HG02884 (cell line): ENCODE results near the gene CENPP.

ENCODE experiments used
- ATAC-seq: cut with Tn5 transposase; IDR thresholded peaks from one replicate; pipeline ENCODE4 v1.9.1; 2021; ENCODE audit warnings: mild to moderate bottlenecking, moderate library complexity; ENCODE audit not compliant: unreplicated experiment

CENPP gene

DNA sequence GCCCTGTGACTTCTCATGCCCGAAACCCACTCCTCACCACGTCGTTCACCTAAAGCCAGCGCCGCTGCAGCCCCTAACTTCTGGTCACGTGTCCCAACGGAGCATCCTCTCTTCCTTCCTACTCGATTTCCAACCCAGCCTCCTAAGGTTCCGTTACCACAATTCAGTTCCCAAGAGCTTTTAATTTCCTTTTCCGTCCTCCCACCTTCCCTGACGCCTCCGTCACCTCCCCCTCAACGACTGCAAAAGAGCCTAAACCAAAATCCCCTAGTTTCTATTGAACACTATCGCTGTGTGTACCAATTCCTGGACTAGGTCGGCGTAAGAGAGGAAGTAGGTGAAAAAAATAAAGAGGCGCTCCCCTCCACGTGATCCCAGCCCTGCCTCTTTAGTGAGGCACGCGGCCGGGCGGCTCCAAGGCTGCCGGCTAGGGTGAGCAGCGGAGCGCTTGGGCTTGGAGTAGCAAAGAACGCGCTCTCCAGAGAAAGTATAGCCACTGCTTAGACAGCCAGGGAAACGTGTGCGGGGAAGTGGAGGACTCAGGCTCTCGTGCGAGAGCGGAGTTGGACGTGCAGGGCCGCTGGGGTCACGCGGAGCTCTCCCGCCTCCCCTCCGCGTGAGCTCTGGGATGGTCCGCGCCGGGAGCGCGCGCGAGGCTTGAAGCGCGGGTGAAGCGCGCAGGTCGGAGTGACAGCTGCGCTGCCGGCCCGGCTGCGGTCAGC, at the start of gene CENPP, which contains the start of gene NOL8:
Gene CENPP, plus strand, starts transcription at position 685 of the 722 bp plus-strand sequence.
Gene NOL8, minus strand, starts transcription at position 82 of the 722 bp plus-strand sequence. CDS start 1,189 bp downstream, outside the sequence.
- peak; percentile 89 for ATAC-seq

DNA sequence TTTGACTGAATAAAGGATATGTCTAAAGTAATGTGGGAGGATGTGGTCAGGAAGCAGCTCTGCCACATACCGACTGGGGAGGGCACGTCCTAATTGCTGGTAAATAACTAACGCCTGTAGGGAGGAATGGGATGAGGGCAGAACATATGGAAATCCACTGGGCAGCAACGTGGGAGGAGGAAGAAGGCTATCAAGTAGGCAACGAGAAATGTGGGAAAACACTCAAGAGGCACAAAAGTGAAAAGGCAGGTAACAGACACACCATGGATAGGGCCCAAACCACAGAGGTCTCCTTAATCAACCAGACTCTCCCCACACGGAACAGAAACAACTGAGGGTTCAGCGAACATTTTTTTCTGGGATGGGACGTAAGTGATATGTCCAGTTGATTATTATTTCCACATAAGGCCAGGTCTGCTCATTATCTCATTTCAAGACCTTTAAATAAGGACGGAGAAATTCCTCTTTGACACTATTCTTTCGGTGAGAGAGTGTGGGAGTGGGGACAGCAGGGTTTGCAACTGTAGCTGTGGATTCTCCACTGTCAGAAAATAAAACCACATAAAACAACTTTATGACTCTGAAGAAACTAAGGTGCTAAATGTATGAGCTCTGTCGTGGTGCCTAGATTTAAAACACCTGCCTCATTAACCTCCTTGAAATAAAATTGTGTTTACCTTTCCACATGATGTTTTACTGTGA, 49.3 kb upstream of the CENPP start:
- no peak for ATAC-seq

GRCh38 chr9:92278110-92278509, 47.6 kb upstream of the CENPP start:
- ATAC-seq = no peak

GRCh38 chr9:92279302-92279701, 46.5 kb upstream of the CENPP start:
- ATAC-seq = no peak

DNA sequence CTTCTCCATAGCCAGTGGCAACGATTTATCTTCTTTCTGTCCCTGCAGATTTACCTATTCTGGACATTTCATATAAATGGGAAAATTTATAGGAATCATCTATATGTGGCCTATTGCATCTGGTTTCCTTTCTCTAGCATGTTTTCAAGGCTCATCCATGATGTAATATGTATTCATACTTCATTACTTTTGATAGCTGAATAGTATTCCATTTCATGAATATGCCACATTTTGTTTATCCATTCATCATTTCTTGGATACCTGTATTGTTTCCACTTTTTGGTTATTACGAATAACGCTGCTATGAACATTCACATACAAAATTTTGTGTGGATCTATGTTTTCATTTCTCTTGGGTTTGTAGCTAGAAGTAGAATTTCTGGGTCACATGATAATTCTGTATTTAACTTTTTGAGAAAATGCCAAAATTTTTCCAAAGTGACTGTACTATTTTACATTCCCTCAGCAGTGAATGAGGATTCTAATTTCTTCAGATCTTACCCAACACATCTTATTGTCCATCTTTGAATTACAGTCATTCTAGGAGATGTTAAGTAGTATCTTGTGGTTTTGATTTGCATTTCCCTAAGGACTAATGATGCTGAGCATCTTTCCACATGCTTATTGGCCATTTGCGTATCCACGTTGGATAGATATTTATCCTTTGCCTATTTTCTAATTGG, 35.9 kb upstream of the CENPP start:
- ATAC-seq = no peak

- ATAC-seq = no peak
Observed at GRCh38 chr9:92290785-92291429, 34.8 kb upstream of the CENPP start.

DNA sequence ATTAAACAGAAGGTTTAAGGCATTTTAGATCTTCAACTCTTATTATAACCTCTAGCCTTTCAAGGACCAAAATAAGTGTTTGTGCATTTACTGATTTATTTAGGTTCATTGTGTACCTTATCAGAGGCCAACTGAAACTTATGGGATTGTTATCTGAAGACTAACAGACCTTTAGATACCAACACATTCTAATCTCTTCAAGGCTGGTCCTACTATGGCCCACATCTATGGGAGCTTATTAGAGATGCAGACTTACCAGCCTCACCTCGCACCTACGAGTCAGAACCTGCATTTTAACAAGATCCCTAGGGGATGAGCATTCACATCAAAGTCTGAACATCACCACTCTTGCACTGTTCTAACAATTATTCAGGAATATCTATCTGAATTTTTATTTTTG, 34.2 kb upstream of the CENPP start:
- ATAC-seq = no peak

DNA sequence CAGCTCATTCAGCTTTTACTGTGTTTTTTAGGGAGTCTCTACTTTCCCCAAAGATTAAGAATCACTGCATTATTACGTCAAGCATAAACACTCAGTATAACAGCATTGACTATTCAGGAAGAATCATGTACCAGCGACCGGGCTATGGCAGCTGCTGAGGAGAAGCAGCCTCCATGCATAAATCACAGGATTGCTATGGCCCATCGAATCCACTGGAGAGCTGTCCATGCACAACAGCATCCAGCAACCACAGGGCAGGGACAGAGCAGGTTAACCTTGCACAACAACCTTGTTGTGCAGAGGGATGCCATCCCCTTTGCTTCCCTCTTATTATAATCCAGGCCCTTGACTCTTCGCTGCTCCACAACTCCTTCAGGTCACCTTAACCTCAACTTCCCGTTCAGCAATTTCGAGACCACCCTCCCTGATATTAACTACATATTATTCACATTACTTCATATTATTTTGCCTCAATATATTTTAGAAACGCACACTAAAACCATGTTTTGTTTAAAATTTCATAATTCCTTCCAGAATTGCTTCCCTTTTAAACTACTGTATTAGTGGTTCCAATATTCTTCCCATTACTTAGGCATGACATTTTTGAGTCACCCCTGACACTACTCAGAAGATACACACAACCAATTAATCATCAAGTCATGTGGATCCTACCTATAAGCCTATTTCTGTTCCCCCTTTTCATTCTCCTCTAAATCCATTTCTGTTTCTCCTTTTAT, 33.2 kb upstream of the CENPP start:
- no peak for ATAC-seq

DNA sequence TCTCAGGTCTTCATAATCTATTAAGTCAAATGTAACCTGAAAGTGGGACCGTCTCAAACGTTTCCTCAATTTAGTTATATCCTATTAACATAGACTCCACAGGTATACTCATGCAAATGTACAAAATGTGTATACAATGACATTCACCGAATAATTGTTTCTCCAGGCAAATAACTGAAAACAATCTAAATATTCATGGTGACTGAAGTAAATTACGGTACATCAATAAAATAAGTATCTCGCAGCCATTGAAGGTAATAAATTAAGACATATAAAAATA, 32.7 kb upstream of the CENPP start:
- ATAC-seq = no peak

- ATAC-seq = peak; percentile 94
Observed at GRCh38 chr9:92293452-92294296, 32.1 kb upstream of the CENPP start, which contains the start of gene IARS1. TSS of gene IARS1 (minus strand) at chr9:92293697. CDS start at chr9:92289419, 4,278 bp downstream.

DNA sequence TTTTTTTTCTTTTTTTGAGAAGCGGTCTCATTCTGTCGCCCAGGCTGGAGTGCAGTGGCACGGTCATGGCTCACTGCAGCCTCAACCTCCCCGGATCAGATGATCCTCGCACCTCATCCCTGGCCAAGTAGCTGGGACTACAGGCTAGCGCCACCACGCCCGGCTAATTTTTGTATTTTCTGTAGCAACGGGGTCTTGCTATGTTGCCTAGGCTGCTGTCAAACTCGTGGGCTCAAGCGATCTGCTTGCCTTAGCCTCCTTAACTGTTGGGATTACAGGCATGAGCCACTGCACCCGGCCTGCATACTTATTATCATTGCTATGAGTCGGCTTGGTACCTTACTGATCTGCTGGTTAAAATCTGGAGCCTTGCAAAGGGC, 31.5 kb upstream of the CENPP start:
- no peak for ATAC-seq

DNA sequence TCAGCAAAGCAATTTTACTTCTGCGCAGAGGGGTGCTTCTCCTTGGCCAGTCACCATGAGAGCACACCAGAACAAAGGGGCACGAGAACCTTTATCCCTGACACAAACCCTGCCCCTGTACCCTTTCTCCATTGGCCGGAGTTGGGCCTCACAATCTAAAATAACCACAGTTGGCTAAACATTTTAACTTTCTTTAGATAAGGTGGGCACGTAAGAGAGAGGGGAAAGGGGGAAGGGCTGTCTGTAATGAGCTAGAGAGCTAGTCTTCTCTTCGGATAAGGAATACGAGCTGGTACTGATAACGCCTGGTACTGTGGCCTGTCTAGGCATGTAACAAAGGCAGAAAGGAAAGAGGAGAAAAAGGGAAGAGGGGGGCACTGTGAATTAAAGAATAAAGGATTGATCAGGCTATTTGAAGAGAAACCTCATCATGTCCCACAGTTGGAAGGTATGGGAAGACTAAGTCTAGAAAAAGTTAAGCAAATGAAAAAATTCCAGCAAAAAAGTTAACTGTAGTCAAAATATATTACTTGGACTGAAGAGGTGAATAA, 30.4 kb upstream of the CENPP start:
- no peak for ATAC-seq

DNA sequence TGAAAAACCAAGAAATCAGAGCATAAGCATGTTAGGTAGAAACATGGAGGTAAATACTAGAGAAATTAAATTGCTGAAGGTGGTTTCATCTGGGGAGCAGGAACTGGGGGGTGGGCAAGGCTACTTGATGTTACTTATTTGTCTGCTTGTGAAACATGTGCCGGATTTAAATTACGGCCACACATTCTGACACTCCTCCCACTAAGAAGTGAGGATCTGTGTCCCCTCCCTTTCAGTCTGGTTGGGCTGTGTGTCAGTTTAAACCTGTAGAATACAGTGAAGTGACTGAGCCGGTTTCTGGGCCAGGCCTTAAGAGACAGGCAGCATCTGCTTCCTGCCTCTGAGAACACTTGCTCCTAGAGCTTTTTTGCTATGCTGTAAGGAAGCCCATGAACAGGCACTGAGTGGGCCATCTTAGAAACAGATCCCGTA, 29.9 kb upstream of the CENPP start:
- no peak for ATAC-seq

- ATAC-seq = no peak
Observed at GRCh38 chr9:92297611-92298010, 28.1 kb upstream of the CENPP start.

DNA sequence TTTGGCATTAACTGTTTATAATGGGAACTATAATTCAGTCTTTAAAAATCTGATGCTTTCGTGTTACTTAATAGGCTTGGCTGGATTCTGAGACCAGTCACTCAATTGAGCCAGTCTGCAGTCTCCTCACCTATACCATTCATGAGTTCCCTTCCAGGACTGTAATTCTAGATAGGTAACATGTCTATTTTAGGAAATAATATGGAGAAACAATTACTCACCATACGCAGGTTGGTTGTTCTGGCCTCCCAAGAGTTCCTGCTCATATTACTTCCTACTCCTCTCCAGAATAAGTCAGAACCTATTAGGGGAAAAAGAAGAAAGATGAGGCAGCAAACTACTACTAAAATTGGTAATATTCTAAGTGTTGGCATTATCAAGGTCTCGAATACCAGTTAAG, 27.7 kb upstream of the CENPP start:
- no peak for ATAC-seq

- no peak for ATAC-seq
Observed at GRCh38 chr9:92299116-92299515, 26.6 kb upstream of the CENPP start.

DNA sequence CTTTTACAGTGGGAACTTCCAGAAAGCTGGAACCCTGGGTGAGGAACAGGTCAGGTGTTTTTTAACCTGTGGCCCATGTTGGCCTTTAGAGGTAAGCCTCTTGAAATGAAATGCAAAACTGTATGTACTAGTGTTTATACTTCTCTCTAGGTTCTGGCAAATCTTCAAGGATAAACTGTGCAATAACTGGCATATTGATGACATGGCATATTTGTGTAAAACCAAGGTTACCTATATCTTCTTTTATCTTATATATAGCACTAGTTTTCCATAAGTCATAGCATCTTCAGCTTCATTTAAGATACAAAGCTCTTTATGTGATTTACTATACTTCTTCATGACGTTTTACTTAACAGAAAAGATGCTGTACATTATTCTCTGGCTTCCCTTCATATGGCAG, 24.8 kb upstream of the CENPP start:
- ATAC-seq = no peak

DNA sequence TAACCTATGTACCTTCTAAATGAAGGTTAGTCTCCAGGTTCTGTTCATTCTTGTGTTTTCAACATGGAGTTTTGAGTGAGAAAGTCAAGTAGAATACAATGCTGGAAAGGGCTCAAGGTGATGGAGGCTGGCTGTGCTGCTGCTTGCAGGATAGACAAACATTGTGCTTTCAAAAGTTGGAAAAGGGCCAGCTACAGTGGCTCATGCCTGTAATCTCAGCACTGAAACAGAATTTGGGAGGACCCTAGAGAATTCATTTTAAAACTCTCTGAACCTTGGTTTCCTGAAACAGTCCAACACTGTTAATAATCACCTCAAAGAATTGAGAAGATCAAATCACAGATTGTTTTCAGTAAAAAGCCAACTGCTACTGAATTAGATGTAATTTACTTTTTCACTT, 16.9 kb upstream of the CENPP start:
- ATAC-seq = no peak

DNA sequence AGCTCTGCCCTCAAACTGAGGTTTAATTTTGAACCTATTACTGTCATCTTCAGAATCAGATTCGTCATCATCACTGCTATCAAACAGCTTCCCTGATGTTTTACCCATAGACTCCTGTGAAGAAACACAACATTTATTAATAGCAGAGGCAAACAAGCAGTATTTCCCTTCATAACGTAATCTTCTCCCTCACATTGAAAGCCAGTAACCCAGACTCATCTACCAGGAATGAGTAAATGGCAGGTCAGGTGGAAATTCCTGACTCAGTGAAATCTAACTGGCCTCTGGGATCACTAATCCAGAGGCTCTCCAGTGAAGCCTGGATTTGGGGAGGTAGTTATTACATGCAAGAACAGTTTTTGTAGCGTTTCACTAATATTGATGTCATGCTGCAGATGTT, 15.2 kb upstream of the CENPP start:
- ATAC-seq = no peak
